GM19193 (cell line): ENCODE data around the gene KIF2A.

Experiments used
- POLR2A ChIP-seq: IDR thresholded peaks from 4 replicates; pipeline ENCODE4 v1.6.1; 2011; ENCODE audit not compliant: insufficient read depth, insufficient read length; ENCODE audit errors: extremely low read depth

Gene KIF2A

DNA sequence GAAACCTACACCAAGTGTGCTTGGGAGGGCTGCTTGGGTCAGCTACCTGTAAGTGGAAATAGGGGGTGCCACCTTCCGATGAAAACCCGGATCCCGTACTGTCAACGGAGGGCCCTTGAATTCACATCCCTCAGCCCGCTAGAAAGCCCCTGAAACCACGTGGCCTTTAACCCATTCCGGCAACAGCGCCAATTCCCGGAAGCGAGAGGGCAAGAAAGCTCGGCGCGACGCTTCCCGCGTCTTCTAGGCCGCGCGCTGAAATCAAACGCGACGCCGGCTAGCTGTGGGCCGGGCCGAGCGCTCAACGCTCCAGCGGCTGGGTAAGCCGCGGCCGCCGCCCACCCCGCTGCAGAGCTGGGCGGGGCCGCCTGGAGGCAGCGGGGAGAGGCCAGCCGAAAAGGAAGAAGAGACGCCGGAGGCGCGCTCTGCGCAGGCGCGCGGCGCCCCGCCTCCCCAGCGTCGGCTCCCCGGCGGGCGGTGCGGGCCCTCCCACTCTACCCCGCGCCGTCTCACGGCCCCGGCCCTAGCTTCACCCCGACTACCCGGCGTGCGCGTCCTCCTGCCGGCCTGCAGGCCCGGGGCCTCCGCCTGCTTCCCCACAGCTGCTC, at the start of gene KIF2A:
Gene KIF2A, plus strand, starts transcription at position 492 of the 608 bp plus-strand sequence. CDS start 267 bp downstream, outside the sequence.
- TF ChIP-seq POLR2A = peak; percentile 63

DNA sequence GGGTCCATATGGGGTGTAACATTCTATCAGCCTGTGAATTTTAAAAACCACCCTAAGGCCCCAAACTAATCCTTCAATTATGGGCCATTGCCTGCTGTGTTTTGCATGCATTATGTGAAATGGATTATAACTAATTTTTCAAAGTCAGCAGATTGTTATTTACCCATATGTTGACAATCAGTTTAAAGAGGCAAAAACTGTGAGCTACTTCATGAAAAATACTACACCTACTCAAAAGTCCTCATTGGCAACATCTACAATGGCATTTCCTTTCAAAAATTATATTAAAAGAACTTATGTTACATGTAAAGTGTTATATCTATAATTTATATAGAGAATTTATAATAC, 49.0 kb upstream of the KIF2A start:
- TF ChIP-seq POLR2A = no peak

DNA sequence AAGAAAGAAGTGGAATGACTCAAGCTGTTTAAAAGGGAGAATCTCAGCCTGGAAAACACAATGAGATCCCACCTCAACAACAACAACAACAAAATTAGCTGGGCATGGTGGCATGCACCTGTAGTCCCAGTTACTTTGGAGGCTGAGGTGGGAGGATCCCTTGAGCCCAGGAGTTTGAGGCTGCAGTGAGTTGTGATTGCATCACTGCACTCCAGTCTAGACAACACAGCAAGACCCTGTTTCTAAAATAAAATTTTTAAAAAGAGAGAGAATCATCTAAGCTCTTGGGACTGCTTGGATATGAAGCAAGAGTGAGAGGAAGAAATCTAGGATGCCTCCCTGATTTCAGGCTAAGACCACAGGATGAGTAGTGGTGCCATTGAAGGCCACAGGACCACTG, 47.4 kb upstream of the KIF2A start:
- no peak for TF ChIP-seq POLR2A

DNA sequence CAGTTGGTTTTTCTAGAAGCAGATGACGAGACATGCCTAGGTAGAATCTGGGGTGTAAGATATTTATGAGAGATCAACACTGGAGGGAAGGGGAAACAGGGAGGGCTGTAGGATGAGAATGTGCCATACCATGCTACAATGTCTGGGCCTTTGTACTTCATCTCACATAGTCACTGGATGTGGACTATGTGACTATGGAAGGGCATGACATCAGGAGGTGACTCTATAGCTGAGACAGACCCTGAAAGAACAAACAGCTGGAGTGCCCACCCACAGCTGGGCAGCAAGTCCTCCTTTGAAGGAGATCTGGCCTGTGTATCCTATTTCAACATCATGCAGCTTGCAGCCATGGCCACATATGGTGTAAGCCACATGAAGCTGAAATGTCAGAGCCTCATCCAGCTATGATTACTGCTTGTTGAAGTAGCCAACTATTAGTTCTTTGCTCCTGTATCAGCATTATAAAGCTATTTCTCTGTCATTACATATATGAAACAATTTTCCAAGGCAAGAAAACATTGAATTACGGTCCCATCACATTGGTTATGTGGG, 46.2 kb upstream of the KIF2A start:
- TF ChIP-seq POLR2A = no peak

DNA sequence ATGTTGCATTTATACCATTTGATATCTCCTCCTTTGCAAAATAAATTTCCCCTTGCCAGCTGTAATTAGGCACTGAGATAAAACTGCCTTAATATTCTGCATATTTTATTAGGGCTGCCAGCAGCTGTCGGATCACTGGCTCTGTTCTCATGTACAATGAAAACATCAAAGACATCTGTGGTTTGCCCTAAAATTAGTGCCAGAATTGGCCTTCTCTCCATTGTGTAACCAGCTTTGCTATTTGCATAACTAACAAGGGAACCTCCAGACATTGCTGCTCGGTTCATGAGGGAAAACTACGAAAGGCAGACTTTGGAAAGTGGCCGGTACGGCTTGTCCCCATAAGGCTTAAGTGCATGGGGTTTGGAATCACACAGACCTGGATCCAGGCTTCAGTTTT, 45.5 kb upstream of the KIF2A start:
- no peak for TF ChIP-seq POLR2A

DNA sequence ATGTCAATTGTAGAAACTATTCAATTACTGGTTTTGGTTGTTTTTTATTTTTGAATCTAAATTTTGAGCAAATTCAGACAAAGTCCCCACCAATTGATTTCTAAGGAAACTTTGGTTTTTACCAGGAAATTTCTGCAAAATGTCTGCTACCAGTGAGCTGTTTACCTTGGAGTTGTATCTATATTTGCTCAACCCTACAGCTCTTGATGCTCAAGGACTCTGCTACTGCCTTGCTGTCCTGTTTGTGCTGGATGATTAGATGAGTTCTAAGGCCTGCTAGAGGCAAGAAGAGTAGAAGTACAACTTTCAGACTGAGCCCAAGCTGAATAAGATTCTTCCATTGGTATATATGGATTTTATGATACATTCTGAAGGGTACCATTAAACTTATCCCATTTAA, 42.6 kb upstream of the KIF2A start:
- TF ChIP-seq POLR2A = no peak

DNA sequence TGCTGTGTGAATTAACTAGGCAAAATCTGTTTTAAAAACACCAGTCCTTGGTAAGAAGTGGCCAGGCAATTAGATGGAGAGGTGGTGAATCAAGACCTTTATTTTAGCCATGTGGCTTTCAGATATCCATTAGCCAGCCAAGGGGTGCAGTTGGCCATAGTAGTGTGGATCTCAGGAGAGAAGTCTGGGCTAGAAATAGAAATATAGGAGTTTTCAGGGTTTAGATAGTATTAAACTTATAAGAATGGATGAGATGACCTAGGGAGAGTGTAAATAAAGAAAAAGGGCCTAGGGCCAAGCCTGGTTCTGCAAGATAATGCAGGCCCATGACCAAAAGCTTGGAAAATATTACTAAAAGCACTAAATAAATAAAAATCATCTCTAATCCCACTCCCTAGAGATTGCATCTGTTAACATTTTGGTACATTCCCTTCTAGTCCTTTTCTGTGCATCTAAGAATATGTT, 40.3 kb upstream of the KIF2A start:
- TF ChIP-seq POLR2A = no peak

DNA sequence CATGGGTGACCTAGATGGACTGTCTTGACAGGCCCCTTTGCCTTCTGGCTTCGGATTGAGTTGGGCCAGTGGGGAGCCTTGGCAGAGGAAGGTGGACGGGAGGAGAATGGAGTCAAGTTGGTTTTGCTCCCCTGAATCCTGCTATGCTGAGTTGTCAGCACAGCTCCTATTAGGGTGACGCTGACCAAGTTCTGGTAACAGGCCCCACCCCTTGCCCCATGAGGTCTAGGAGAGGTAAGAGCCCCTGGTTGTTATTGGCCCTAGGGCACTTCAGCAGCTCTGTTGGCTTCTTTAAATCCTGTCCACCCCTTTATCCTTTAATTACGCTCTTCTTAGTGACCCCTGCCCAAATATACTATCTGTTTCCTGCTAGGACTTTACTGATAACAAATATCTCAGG, 39.4 kb upstream of the KIF2A start:
- TF ChIP-seq POLR2A = no peak

DNA sequence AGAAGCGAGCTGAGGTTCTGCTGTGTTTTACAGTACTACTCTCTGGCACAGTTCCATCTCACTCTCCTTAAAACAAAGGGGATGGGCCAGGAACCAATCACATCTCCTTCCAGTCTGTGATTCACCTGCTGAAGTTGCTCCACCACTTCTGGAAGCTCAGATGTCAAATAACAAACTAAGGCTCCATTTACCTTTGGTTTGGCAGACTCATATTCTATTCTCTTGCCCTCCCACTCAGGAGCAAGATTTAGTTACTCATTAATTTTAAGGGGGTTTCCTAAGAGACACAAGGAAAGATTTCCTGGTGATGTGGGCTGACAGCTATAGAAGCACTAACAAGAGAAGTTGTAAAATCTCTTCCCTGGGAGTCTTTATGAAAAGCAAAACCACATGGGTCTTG, 37.8 kb upstream of the KIF2A start:
- TF ChIP-seq POLR2A = no peak

DNA sequence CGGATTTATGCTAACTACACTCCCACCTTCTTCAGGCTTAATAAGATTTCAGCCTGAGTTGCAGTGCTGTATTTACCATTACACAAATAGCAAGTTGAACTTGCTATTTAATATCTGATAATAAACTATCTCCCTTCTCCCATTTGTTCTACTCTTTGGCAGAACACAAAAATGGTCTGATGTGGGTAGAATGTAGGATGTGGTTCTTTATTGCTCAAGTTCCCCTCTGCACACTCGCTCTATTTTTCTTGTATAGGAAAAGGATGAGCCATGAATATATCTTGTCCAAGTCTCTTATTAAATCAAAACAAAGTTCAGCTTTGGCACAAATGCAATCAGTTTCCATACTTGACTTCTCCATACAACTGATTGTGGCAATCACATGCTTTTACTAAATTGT, 37.2 kb upstream of the KIF2A start:
- no peak for TF ChIP-seq POLR2A

DNA sequence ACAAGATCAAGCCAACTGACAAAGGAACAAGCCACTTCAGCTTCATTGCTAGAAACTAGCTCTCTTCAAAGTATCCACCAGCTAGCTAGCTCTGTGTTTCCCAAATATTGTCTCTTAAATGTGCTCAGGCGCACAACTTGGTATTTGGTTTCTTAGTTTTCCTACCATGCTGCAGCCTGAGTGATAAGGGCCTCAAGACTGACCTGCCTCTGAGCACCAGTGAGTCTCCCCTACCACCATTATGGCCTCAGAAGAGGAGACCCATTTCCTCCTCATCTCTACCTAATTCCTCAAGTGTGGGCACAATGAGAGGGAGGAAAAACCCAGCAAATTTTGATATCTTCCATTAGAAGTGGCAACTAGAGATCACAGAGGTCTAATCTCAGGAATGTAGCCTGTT, 34.6 kb upstream of the KIF2A start:
- TF ChIP-seq POLR2A = no peak

DNA sequence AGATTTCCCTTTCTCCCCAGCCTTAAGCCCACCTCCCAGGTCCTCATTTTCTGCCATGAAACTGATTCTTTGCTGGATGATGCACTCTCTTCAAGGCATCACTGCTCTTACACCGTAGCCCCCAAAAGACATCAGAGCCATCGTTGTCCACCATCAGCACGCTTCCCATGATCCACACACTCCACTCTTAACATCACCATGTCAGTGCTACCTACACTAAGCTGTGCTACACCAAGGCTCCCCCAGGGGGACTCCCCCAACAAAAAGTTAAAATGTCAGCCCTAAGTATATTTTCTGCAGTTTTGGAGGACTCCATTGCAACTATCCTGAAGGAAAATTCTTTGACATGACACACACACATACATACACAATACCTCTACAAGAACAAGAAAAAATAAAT, 34.1 kb upstream of the KIF2A start:
- no peak for TF ChIP-seq POLR2A

DNA sequence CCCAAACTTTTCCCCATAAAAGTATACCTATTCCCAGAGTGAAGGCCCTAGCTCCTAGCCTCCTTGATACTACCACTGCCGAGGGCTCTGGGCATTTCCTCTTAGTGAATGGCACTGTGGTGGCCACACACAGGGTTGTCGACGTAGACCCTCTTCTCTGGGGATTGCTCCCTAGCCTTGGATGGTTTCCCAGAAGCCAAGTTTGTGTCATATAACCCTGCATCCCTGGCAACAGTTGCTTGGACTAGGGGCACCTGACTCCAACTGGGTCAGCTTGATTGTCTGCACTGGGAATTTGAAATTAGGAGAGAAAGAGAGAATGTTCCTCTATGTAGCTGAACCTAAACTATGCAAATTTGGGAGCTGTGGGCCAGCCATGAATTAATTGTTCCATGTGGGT, 32.3 kb upstream of the KIF2A start:
- TF ChIP-seq POLR2A = no peak

DNA sequence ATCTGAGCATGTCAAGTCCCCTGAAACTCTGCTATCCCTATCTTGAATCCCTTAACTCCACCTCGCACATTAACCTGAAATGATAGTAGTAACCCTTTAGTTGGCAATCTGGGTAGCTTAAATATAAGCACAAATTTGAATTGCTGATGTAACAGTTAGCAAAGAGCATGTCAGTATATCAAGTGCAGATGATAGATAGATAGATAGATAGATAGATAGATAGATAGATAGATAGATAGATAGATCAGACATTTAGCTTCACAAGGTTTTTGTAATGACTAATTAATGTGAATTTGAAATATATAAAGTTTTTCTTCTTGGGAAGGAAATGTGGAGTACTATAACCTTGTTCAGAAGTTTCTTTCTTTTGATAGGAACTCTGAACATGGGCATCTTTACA, 30.4 kb upstream of the KIF2A start:
- TF ChIP-seq POLR2A = no peak

DNA sequence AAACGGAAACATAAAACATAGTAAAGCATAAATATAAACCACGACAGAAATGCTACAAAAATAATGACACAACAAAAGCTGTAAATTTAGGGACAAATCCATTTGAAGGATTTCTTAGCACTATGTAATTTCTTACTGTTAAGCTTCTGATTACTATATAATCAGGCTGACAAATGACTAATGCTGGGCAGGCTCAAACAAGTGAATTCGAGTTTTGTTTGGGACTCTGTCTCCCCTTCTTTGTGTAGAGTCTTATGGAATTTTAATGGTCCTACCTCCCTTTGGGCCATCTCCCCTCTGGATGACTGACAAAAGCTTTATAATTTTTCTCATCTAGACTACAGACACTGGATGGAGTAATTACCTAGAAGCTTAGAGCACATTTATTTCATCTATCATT, 24.6 kb upstream of the KIF2A start:
- TF ChIP-seq POLR2A = no peak

DNA sequence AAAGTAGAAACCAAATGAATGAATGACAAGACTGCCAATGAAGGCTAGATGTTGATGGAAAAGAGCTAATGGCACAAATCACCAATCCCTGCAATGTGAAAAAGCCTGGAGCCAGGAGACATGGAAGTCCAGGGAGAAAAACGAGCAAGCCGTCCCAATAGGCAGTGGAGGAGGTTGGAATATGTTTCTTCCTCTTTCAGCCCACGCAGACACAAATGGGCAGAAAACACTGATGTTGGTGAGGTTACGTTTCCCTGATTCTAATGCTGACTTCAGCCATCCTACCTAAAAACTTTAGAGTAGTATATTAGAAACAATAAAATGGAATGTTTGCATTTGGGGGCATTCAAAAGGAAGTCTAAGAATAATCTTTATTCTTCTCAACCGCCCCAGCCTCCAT, 23.9 kb upstream of the KIF2A start:
- no peak for TF ChIP-seq POLR2A

DNA sequence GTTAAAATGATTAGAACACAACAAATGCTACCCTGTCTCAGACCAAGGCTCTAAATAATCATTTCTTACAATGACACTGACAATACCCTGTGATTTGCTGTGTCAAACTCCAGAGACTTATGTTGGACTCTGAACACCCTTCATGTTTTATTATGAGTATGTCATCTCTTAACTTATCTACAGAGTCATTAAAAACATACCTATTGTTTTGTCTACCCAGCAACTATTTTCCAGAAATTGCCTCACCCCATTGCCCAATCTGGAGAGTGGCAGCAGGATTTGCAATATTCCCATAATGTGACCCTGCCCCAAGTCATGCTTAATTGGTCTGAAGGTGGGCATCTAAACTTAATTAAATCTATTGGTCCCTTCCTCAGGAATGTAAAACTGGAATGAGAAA, 23.0 kb upstream of the KIF2A start:
- TF ChIP-seq POLR2A = no peak
